Nephron (organoid): ENCODE measurements around the gene ARHGAP45.
A peak's percentile ranks its signal among the peaks of the same experiment; 100 is the strongest.

Experiments used
- H3K27ac Mint-ChIP-seq, 3 experiments: 2 replicates each; pipeline ENCODE4 v1.8.0; 2020; ENCODE audit warnings: mixed read lengths in 3 of 3, mild to moderate bottlenecking in 2 of 3, moderate library complexity in 1 of 3
- H3K27me3 Mint-ChIP-seq: 2 replicates; pipeline ENCODE4 v1.8.0; 2021; ENCODE audit warnings: low read depth, mild to moderate bottlenecking, moderate library complexity, mixed read lengths
- H3K36me3 Mint-ChIP-seq: 2 replicates; pipeline ENCODE4 v1.8.0; 2020; ENCODE audit warnings: low read depth, mixed read lengths
- H3K4me1 Mint-ChIP-seq: 2 replicates; pipeline ENCODE4 v1.8.0; 2020; ENCODE audit warnings: mixed read lengths
- H3K4me3 Mint-ChIP-seq, 3 experiments: 2 replicates each; pipeline ENCODE4 v1.8.0; 2020; ENCODE audit warnings: mild to moderate bottlenecking in 3 of 3, mixed read lengths in 3 of 3, moderate library complexity in 2 of 3
- H3K9me3 Mint-ChIP-seq: 2 replicates; pipeline ENCODE4 v1.8.0; 2020; ENCODE audit warnings: mixed read lengths
- TF ChIP-seq, protein P1 (sequence below), 3 experiments: fragments of 200-600 bp; sonication (generic); IDR thresholded peaks; one replicate each; pipeline ENCODE4 v1.5.0; 2021; ENCODE audit warnings: antibody characterized with exemption in 3 of 3; ENCODE audit not compliant: unreplicated experiment in 3 of 3

ARHGAP45 gene

DNA sequence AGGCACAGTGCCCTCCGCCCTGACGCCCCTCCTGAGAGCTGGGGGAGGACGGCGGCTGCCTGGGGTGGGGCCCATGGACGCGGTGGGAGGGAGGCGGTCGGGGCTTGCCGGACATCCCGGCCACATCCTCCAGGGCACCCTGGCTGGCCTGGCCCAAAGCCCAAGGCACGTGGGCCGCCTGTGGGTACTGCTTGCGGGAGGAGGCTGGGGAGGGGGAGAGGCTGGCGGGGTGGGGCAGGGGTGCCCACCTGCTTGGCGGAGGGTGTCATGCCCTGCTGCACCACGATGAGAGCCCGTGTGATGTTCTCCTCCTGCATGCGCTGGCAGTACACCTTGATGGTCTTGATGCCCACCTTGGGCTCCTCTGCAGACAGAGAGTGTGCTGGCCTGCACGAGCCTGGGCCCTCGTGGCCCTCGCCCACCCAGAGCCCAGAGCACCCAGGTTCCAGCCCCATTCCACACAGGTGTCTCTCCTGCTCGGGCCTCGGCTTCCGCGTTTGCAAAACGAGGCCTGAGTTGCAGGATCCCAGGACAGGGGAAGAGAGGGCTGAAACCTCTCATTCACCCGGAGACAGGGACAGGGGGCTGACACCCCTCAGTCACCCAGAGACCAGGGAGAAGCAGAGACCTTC, 24.7 kb downstream of the ARHGAP45 start:
- Mint-ChIP-seq H3K4me1 (peaks cover 22% of the 10 kb centered on the region), H3K4me3 (peak overlapping the region in 1 of 3 experiments; percentile 69), H3K36me3 (peaks cover 5% of the 10 kb centered on the region), H3K27me3 (peaks cover 5% of the 10 kb centered on the region), H3K9me3 (no peaks in the 10 kb centered on the region), H3K27ac (no peak overlapping the region)
- TF ChIP-seq, protein P1, sequence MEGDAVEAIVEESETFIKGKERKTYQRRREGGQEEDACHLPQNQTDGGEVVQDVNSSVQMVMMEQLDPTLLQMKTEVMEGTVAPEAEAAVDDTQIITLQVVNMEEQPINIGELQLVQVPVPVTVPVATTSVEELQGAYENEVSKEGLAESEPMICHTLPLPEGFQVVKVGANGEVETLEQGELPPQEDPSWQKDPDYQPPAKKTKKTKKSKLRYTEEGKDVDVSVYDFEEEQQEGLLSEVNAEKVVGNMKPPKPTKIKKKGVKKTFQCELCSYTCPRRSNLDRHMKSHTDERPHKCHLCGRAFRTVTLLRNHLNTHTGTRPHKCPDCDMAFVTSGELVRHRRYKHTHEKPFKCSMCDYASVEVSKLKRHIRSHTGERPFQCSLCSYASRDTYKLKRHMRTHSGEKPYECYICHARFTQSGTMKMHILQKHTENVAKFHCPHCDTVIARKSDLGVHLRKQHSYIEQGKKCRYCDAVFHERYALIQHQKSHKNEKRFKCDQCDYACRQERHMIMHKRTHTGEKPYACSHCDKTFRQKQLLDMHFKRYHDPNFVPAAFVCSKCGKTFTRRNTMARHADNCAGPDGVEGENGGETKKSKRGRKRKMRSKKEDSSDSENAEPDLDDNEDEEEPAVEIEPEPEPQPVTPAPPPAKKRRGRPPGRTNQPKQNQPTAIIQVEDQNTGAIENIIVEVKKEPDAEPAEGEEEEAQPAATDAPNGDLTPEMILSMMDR (IDR thresholded peaks at IDR 0.05; ENCODE audit: unreplicated experiment in 3 of 3): no peak

DNA sequence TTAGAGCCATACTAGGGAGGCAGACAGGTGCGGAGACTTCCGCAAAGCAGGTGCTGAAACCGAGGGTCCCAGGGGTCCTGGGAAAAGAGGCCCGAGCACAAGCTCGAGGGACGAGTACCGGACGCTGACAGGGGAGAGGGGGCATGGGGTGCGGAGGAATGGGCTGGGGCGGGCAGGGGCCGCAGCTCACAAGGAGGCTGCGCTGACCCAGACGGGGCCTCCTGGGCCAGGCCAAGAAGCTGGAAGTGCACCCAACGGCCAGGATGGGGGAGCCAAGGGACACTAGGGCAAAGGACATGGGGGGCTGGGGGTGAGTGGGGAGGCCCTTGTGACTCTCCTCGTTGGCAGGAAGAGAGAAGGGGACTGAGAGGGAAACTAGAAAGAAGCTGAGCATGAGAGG, 26.4 kb downstream of the ARHGAP45 start:
- no peaks in the 10 kb centered on the region for H3K9me3 Mint-ChIP-seq

DNA sequence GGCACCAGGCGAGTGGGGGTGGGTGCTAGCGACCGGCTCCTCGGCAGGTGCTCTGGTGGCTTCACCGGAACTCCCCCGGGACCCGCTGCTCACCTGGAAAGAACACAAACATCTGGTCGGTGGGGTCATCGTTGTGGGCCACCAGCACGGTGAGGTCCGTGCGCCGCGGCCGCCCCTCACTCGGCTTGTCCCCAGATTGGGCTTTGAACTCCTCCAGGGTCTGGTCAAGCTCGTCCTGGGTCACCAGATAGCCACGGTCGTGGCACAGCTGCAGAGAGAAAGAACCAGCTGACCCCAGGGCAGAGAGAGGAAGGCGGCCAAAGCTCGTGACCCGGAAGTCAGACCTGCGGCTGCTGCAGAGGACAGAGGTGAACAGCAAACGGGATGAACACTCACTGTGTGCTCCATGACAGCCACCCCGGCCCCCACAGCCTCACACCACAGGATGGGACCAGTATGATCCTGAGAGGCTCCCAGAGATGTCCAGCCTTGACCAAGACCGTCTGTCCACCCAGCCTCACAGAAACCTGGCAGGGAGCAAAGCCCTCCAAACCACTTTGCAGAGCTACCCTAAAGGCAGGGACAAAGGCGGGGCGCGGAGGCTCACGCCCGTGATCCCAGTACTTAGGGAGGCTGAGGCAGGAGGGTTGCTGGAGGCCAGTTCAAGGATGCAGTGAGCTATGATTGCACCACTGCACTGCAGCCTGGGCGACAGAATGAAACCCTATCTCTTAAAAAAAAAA, 27.0 kb downstream of the ARHGAP45 start:
- Mint-ChIP-seq H3K9me3 (no peaks in the 10 kb centered on the region), H3K4me3 (peak overlapping the region; percentile 90 to 97 (median 92)), H3K36me3 (no peaks in the 10 kb centered on the region), H3K4me1 (peaks cover 22% of the 10 kb centered on the region), H3K27me3 (peaks cover 5% of the 10 kb centered on the region), H3K27ac (no peak overlapping the region)
- TF ChIP-seq, protein P1 (IDR thresholded peaks at IDR 0.05; ENCODE audit: unreplicated experiment in 3 of 3): no peak

More for the DNA sequence above, 26.4 kb downstream of the ARHGAP45 start:
- TF ChIP-seq, protein P1 (IDR thresholded peaks at IDR 0.05; ENCODE audit: unreplicated experiment in 3 of 3): no peak
- H3K4me1 Mint-ChIP-seq: peaks cover 17% of the 10 kb centered on the region
- peaks cover 5% of the 10 kb centered on the region for H3K27me3 Mint-ChIP-seq
- no peak overlapping the region for H3K27ac Mint-ChIP-seq
- peak overlapping the region; percentile 90 to 97 (median 92) for H3K4me3 Mint-ChIP-seq
- H3K36me3 Mint-ChIP-seq: no peaks in the 10 kb centered on the region

DNA sequence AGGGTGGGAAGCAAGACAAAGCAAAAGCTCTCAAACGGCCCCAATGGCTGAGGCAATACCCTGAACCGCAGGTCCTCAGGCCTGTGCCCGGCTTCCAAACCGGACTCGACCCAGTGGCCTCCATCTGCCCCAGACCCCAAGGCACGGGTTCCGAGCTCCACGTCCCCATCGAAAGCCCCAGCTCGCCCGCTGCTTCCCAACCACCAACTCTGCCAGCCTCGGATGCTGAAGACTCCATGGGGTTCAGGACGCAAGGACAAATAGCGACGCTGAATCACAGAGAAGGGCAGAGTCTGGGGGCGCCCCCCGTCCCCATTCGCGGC, 27.6 kb downstream of the ARHGAP45 start:
- peaks cover 22% of the 10 kb centered on the region for H3K4me1 Mint-ChIP-seq
- TF ChIP-seq, protein P1 (IDR thresholded peaks at IDR 0.05; ENCODE audit: unreplicated experiment in 3 of 3): no peak
- no peak overlapping the region for H3K27ac Mint-ChIP-seq
- H3K4me3 Mint-ChIP-seq: peak overlapping the region; percentile 90 to 97 (median 92)
- H3K36me3 Mint-ChIP-seq: no peaks in the 10 kb centered on the region
- H3K27me3 Mint-ChIP-seq: peaks cover 5% of the 10 kb centered on the region
- no peaks in the 10 kb centered on the region for H3K9me3 Mint-ChIP-seq

DNA sequence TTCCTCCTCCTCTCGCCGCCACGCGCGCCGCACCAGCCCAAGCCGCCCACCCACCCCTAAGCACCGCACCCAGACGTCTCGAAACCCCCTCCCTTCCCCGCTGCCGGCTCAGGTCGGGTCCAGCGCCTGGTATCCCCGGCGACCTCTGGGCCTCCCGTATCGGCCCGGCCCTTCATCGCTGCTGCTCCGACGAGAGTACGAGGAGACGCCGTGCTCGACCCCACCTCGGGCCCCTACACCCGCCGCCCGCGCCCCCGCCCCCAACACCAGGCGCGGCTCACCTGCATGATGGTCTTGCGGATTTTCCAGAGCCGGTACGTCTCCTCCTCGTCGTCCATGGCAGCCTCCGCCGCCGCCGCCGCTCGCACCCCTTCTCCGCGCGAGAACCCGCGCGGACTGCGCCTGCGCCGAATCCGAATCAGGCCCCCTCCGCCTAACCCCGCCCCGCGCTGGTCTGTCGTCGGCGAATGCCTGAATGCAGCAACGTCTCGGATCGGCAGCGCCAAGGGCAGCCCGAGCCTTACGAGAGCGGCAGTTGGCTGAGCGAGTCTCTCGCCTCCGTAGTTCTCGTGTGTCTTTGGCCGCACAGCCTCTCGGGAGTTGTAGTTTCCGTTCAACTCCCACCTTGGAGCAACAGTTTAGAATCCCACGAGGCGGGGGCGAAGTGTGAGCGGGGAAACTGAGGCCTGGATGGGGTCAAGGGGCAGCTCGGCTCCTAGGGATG, 28.2 kb downstream of the ARHGAP45 start, which contains the start of gene POLR2E:
TSS of gene POLR2E (minus strand) at position 398 of the 724 bp plus-strand sequence. CDS start at position 338, 60 bp downstream.
- H3K4me1 Mint-ChIP-seq: peaks cover 22% of the 10 kb centered on the region
- H3K4me3 Mint-ChIP-seq: peak within 1 kb of the TSS; percentile 90 to 97 (median 92)
- H3K36me3 Mint-ChIP-seq: no peaks in the 10 kb centered on the region
- TF ChIP-seq, protein P1 (IDR thresholded peaks at IDR 0.05; ENCODE audit: unreplicated experiment in 3 of 3): no peak
- peaks cover 9% of the 10 kb centered on the region for H3K27me3 Mint-ChIP-seq
- H3K27ac Mint-ChIP-seq: peak within 1 kb of the TSS; percentile 80 to 98 (median 83)
- H3K9me3 Mint-ChIP-seq: no peaks in the 10 kb centered on the region
